ENCODE results near the gene MPHOSPH8.
"Not testable (repeated sequence)": the region's sequence is repeated elsewhere in the genome, so short reads cannot be mapped to it uniquely, and the experiment has no call there.

The MPHOSPH8 gene

DNA sequence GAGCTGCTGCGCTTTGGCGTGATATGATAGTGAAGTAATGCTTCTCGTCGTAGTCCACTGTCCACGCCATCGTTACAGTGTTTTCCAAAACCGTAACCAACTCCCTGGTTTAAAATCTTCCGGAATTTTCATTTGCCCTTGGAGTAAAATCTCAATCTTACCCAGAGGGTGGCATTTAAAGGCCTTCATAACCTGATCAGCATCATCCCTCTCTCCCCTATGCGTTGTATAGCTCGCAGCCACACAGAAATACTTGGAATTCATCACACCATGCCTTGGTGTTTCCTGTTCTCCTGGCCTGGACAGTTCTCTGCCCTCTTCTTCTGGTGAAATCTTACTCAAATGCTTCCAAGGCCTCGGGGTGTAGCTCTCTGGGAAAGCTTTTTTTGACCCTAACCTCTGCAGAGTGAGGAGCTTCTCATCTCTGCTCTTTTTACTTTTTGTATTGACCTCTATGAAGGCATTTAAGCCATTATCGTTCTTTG is 839 bp downstream of the MPHOSPH8 start:
- DNase-seq (ENCODE audit: low spot score) = no peak

DNA sequence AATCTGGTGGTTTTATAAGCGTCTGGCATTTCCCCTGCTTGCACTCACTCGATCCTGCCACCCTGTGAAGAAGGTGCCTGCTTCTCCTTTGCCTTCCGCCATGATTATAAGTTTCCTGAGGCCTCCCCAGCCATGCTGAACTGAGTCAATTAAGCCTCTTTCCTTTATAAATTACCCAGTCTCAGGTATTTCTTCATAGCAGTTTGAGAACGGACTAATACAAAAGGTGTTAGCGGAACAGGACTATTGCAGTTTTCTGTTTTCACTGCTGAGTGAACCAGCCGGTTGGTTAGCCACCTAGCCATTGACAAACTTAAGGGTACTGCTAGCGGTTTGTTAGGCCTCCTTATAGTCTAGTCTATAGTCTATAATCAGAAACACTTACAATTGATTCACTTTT is 2.5 kb downstream of the MPHOSPH8 start:
- DNase-seq (ENCODE audit: low spot score) = not testable (repeated sequence)

DNA sequence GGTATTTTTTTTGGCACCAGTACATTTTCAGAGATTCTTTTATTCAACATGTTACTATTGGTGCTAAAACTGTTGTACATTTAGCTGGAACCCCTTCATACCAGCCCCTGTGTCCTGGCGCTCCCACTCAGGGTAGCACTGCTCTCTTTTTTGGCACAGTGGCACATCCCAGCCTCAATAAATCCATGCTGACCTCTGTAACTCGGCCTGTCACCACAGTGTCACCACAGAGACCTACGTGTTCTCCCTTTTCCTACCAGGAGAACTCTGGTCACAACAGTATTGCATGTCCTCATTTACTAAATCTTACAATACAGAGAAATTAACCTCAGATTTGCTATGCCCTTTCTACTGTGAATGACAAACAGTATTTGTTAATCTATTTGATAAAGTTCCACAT is 10.2 kb downstream of the MPHOSPH8 start:
- DNase-seq (ENCODE audit: low spot score) = no peak

DNA sequence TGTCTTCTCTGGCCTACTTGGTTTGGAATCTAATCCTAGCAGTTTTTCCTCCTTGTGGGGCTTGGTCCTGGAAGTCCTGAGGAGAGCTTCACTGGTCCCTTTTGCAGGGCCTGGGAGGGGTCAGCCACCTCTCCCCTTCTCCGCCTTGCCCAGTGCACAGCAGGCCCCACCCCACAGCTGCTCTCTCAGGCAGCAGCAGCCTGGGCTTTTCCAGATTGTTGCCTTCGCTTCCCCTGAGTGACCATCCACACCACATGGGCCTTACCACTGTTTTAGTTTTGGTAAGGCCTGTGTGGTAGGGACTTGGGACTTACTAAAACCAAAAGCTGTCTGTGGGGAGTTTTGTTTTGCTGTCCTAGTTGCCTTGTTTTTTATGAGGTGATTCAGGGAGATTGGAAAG is 11.5 kb downstream of the MPHOSPH8 start:
- no peak for DNase-seq (ENCODE audit: low spot score)

DNA sequence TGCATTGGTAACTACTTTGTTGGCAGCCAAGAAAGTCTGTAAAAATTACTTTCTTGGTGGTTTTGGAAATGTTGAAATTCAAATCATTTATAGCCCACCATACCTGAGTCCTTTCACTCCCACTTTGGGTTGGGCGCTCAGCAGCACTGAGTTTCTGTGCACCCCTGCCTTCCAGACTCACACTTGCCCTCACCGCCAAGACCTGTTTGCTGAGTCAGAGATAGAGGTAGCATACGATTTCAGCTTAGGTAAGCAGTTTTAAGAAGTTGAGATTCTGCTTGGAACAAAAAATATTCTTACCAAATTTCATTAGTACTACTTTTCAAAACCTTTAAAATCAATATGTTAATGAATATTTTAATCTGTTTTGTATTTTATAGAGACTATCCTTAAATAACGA is 12.6 kb downstream of the MPHOSPH8 start:
- no peak for DNase-seq (ENCODE audit: low spot score)

DNA sequence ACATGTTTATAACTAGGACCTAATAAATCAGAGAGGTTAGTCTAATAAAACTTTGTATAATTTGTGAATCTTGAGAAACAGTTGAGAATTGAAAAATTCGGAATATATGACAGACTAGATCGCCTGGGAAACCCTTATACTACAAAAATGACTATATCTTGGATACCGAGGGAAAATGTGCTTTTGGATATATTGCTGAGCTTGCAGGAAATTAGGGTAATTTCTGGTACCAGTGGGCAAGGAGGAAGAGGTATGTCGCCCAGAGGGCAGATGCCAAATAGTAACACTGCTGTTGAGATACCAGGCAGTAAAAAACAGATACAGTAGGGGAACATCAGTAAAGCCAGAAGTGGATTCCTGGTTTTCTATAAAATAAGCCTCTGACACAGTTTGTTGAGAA is 17.3 kb downstream of the MPHOSPH8 start:
- DNase-seq (ENCODE audit: low spot score) = no peak

DNA sequence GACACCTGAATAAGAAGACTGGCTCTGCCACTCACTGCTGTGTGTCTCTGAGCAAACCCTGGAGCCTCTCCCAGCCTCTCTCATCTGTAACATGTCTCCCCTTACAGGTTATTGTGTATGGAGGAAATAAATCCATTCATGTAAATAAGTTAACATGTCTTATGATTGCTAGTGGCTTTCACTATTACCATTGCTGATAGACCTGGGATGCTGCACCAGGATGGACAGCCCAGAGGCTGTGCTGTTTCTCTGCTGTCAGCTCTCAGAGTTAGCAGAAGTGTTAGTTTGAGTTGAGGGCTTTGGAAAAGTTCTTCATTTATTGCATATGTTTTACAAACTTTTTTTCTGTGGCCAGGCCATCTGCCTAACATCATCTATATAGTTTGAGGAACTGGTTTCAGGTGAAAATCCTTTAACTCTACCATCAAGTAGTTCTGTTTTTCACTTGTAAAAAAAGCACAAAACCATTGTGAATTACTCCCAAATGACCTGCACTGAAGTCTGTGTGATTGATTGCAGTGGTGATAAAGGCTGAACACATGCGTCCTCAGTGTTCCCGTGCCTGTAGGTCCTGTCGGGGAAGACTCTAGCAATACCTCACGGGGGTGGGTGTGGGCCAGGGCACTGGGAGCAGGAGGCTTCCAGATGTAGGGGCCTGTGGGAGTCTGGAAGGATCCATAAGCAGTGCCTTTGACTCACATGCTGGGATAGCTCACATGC is 24.6 kb downstream of the MPHOSPH8 start:
- no peak for DNase-seq (ENCODE audit: low spot score)

DNA sequence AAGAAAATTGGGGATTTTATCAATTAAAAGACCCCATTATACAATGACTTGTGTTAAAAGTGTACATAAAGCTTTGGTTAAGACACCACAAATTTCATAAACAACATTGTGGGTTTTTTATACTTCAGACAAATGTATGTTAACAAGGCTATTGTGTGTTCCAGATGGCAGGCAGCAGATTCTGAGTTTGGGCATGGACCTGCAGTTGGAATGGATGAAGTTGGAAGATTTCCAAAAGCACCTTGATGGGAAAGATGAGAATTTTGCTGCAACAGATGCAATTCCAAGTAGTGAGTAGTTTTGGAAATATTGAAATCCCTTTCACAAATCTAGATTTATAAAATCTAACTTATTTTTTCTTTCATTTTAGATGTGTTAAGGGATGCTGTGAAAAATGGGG is 25.4 kb downstream of the MPHOSPH8 start:
- no peak for DNase-seq (ENCODE audit: low spot score)

DNA sequence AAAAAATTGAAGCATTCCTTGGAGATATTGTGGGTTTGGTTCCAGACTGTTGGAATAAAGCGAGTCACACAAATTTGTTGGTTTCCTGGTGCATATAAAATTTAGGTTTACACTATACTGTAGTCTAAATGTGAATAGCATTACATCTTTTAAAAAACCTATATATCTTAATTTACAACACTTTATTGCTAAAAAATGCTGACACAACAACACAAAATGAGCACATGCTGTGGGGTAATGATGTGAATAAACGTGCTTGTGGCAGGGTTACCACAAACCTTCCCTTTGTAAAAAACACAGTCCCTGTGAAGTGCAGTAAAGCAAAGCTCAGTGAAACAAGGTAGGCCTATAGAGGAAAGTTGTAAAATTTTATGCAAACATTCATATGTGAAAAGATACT is 27.7 kb downstream of the MPHOSPH8 start:
- no peak for DNase-seq (ENCODE audit: low spot score)

DNA sequence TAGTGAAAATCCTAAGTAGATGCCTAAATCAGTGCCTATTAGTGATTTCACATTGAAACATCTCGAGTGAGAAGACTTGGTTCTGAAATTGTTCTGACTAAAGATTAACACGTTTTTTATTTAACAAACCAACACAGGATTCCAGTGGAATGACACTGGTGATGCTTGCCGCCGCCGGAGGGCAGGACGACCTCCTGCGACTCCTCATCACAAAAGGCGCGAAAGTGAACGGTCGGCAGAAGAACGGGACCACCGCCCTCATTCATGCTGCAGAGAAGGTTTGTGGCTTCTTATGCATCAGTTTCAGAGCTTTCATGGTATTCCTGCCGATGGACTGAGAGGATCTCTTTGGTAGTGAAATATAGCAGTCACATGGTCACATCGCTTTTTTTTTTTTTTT is 28.1 kb downstream of the MPHOSPH8 start:
- DNase-seq (ENCODE audit: low spot score) = no peak

DNA sequence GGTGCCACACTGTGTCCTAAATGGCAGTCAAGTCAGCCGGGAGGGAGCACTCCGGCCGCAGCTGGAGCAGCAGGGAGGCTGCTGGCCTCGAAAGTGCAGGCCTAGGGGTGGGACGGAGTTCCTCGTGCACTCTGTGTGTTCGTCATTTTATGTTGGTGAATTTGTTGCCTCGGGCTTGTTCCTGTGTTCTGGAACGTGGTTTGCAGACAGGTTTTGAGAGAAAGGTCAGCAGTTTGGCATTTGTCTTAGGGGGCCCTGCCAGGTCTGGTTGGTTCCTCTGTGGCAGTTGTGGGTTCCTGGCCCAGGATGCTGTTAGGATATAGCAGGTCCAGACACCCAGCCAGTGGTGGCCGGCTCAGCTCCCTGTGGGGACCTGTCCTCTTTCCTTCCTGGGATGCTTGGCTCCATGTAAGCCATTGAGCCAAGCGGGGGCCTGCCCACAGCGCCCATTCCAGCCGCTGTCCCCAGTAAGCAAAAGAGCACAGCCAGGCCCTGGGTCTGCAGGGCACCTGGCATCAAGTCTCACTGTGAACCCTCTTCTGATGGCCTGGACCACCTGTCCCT is 30.0 kb downstream of the MPHOSPH8 start:
- no peak for DNase-seq (ENCODE audit: low spot score)

DNA sequence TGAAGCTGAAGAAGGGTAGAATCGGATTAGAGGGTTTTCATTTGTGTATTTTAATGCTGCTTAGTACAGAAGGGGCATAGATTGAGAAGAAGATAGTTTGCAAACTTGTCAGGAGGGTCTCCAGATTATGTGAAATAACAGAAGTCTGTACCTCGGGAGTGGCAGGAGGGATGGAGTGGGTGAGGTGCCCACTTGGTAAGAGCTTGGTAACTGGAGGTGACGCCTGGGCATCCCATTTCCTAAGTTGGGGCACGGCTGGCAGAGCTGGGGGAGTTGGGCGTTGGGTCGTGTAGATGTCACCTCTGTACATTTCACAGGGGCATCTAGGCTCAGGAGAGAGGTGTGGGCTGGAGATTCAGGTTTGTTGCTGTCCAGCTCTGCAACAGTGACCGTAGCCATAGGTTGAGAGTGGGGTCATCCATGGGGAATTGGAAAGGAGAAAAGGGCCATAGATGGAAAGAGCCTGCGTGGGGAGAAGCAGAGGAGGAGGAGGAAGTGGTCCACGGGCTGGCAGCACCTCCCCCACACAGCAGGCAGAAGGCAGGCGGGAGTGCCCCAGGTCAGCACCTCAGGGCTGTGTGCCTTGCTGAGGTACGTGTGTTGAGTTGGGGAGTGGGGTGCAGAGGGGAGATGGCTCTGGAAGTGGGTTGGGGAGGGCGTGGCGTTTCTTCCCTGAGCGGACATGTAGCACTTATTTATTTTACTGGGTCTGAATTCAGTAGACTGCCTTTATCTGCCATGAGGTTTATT is 31.2 kb downstream of the MPHOSPH8 start:
- DNase-seq (ENCODE audit: low spot score) = no peak

DNA sequence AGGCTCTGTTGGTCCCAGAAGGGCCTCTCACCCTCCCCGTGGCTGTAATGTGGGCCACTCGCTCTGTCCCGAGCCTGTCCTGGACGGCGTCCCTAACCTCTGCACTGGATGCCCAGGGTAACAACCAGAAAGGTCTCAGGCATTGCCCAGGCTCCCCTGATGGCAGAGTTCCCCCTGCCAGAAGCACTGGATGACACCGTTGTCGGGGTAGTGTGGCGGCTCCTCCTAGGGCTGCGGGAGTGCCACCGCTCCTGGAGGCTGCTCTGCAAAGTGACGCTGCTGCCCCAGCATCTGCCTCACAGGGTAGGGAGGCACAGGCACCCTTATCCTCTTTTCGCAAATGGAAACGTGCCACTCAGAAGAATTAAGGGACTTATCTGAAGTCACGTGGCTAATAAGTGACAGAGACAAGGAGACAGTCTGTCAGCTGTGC is 32.0 kb downstream of the MPHOSPH8 start:
- no peak for DNase-seq (ENCODE audit: low spot score)

DNA sequence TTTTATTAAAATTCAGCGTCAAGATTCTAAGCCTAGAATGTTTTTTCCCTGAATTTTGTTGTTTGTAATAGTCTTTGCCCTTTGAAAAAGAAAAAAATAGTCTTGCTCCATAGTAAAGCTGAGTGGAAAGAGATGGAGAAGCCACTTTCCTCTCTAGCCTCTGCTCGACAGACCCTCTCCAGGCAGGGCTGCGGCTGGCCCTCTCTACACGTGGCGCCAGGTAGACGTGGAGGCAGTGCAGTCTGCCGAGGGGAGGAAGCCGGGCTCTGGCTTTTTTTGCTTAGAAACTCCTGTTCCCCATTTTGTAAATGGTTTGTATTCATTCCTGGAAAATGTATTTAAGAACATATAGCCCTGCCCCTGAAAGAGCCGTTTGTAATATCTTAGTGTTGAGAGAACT is 35.3 kb downstream of the MPHOSPH8 start:
- DNase-seq (ENCODE audit: low spot score) = no peak

DNA sequence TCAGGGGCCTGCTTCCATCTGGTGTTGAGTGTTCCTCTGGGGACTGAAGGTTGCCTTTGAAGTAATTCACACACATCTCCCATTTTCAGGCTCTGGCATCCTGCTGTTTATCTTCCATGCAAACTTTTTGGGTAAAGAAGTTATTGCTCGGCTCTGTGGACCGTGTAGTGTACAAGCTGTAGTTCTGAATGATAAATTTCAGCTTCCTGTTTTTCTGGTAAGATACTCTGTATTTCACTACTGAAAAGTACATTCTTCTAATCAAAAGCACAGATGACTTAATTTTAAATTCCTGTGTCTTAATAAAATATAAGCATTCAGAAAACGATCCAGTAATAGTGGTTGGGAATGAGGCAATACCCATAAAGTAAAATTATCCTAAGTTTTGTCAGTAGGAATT is 36.7 kb downstream of the MPHOSPH8 start:
- DNase-seq (ENCODE audit: low spot score) = no peak

DNA sequence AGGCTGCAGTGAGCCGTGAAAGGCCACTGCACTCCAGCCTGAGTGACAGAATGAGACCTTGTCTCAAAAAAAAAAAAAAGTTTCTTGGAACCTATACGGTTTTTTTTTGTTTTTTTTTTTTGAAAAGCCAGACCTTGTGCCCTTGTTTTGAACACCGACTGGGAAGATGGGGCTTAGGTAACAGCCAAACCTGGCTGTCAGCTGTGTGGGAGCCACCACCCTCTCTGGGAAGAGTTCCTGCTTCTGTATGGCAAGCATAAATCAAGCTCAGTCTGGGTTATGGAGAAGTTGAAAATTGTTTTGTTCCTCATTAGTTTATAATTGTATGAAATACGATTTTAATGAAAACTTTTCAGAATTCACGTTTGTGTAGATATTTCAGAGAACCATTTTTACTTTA is 39.5 kb downstream of the MPHOSPH8 start:
- DNase-seq (ENCODE audit: low spot score) = no peak

DNA sequence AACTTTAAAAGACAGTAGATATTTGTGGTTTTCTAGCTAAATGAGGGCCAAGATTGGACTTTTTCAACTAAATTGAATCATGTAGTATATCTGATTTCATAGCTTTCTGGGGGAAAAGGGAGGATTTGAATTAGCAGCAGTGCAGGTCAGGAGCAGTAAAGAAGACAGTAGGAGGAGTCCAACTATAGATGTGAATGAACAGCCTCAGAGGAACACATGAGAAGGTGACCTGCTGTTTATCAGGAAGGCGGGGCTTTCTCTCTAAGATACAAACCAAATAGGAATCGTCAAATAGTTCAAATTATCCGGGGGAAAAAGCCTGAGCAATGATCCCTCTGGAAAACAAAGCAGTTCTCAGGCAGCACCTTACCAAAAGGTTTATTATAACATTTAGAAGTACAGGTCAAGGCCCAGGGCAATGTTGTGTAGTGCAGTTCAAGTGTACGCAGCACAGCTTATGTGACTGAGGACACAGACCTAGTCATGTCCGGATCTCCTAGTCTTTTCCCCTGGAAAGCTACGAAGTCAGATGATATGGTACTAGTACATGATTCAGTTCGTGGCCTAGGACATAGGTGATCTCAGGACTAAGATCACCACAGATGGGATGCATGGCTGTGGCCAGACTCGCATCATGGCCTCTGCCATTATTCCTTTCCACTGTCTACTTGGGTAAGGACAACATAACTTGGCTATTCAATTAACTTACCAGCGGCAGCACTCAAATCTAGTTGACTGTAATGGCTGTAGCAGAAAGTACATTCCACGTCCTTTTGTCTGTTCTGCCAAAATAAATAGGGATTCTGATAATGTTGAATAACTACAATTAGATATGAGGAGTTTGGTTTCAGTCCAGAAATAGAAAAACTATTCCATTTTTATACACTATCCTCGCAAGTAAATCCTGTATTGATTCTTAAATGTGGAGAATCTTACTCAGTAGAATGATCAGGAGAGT is 40.3 kb downstream of the MPHOSPH8 start:
- DNase-seq (ENCODE audit: low spot score) = no peak

DNA sequence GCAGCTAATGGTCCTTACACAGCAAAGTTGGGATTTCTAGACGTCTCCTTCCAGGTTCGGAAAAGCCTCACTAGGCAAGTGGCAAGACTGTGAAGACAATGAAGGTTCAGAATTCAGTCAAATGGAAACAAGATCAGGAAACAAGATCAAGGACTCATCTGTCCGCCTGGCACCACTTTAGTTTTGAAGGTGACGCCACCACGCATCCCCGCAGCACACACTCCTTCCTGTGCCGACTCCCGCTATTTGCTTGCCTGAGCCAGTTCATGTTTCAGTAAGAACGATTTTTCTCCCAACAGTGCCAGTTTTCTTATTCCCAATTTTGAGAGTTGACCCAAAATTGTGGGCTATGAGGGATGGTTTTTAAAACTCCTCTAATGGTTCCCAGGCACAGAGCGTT is 41.4 kb downstream of the MPHOSPH8 start:
- DNase-seq (ENCODE audit: low spot score) = no peak

DNA sequence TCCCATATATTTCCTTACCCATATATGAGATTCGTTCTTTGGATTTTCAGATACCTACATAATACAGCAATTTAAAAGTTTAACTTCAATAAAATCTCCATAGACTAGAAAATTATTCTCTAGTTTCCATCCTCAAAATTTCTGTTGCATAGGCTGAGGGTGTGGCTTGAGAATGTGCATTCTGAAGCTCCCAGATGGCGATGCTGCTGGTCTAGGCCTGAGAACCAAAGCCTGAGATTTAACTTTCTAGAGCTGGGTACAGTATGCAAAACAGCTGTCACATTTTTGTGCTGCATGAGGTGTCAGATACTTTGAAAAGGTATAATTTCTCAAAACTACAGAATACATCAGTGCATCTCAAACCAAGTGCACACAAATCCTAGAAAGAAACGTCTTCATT is 42.7 kb downstream of the MPHOSPH8 start:
- DNase-seq (ENCODE audit: low spot score) = no peak

DNA sequence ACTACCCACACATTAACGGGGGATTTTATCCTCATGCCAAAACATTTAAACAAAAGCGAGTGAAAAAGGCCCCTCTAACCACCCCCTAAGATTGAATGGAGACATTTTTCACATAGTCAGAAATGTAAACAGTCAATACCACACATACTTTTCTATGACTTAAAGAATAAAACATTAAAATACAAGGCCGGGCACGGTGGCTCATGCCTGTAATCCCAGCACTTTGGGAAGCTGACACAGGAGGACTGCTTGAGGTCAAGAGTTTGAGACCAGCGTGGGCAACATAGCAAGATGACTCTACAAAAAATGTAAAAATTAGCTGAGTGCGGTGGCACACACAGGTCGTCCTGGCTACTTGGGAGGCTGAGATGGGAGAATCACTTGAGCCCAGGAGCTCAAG is 47.3 kb downstream of the MPHOSPH8 start:
- no peak for DNase-seq (ENCODE audit: low spot score)

DNA sequence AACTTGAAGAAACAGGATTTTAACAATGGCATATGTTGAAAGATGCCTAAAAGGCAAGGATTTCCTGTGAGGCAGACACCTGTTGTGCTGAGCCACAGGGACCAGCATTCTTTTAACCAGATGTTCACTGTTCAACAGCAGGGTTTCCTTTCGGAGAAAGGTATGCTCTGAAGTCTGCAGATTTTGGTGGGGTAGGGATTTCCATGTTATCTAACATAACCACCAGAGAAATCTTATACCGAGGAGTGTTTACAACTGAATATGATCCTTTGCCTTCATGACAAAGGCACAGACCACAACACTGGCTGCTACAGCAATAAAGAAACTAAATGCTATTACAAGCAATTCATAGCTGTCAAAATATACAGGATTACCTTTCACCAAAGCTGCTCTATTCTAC is 48.1 kb downstream of the MPHOSPH8 start:
- DNase-seq (ENCODE audit: low spot score) = no peak

DNA sequence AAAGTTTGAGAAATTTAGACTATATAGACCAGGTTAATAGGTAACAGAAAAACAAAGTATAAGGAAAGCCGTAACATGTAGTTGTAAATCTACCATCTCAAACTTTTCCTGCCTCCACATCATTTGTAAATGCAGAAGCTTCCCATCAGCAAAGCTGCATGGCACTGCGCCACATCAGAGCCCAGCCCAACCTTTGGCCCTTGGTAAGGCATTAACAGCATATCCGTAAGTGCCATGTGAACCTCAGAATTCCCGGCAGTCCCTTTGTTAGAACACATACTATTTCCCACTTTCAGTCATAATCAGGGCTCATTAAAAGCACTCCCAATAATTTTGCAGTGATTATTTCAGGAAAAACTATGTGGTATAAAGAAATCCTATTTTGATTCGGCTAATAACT is 51.6 kb downstream of the MPHOSPH8 start:
- no peak for DNase-seq (ENCODE audit: low spot score)

Measured in hematopoietic multipotent progenitor cell treated with erythropoietin and hydrocortisone succinate and interleukin-3 and kit ligand, for 17 days (in vitro differentiated cells).